GM12865 (cell line): Measurements from ENCODE around the gene CNTLN.

Source experiments
- DNase-seq: peaks from one replicate; pipeline ENCODE4 v3.0.0; 2010; ENCODE audit warnings: low read depth
- H3K4me3 ChIP-seq: 2 replicates; pipeline ENCODE4 v1.5.1; 2011; ENCODE audit warnings: mild to moderate bottlenecking, low read depth, low read length, control low read depth
- CTCF ChIP-seq: IDR thresholded peaks from 2 replicates; pipeline ENCODE4 v1.5.1; 2011; ENCODE audit warnings: low read length, control low read depth, low read depth, inconsistent platforms; ENCODE audit not compliant: insufficient read depth; ENCODE audit errors: missing control alignments

The CNTLN gene

GRCh38 chr9:17138503-17138902 is 3.7 kb downstream of the CNTLN start:
- H3K4me3 ChIP-seq: no peak overlapping the region
- DNase-seq: no peak
- TF ChIP-seq CTCF: no peak

- TF ChIP-seq CTCF: no peak
- no peak overlapping the region for H3K4me3 ChIP-seq
- DNase-seq: no peak
Observed at GRCh38 chr9:17140418-17140817, 5.6 kb downstream of the CNTLN start.

GRCh38 chr9:17148324-17148723 is 13.5 kb downstream of the CNTLN start:
- no peak overlapping the region for H3K4me3 ChIP-seq
- no peak for DNase-seq
- no peak for TF ChIP-seq CTCF

GRCh38 chr9:17159469-17159868 is 24.6 kb downstream of the CNTLN start:
- no peak overlapping the region for H3K4me3 ChIP-seq
- no peak for DNase-seq
- no peak for TF ChIP-seq CTCF

GRCh38 chr9:17160327-17160726 is 25.5 kb downstream of the CNTLN start:
- no peak for DNase-seq
- H3K4me3 ChIP-seq: no peak overlapping the region
- no peak for TF ChIP-seq CTCF

- no peak for TF ChIP-seq CTCF
- no peak overlapping the region for H3K4me3 ChIP-seq
- DNase-seq: no peak
Observed at GRCh38 chr9:17165764-17166163, 30.9 kb downstream of the CNTLN start.

- no peak for TF ChIP-seq CTCF
- no peak overlapping the region for H3K4me3 ChIP-seq
- DNase-seq: no peak
Observed at GRCh38 chr9:17166346-17166745, 31.5 kb downstream of the CNTLN start.
